GM18505 (cell line): ENCODE results near the gene HCK.
"Not testable (repeated sequence)": the region's sequence is repeated elsewhere in the genome, so short reads cannot be mapped to it uniquely, and the experiment has no call there.

Source experiments
- ATAC-seq: cut with Tn5 transposase; IDR thresholded peaks from one replicate; pipeline ENCODE4 v1.9.1; 2021; ENCODE audit not compliant: unreplicated experiment
- POLR2A ChIP-seq: IDR thresholded peaks from 4 replicates; pipeline ENCODE4 v1.6.1; 2011; ENCODE audit warnings: borderline replicate concordance; ENCODE audit not compliant: insufficient read depth, insufficient read length; ENCODE audit errors: extremely low read depth

The HCK gene

DNA sequence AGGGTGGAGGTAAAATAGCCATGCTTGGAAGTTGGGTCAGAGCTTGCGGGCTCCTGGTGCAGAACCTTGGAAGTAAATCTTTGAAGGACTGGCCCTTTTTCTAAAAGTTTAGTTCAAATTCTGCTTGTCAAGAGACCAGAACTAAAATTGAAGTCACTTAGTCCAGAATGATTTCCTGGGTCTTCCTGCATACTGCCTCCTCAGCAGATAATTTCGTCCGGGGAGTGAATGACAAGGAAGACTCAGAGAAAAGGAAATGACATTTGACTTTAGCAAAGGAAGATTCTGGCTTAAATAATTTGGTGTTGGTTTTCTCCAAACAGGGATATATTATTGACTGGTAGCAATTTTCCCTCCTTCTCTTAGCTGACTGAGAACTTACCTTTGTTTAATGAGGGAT lies 58.7 kb downstream of the HCK start:
- TF ChIP-seq POLR2A, result no peak
- no peak for ATAC-seq

GRCh38 chr20:32111156-32111686 lies 59.2 kb downstream of the HCK start:
- TF ChIP-seq POLR2A, result no peak
- no peak for ATAC-seq

- no peak for ATAC-seq
- no peak for TF ChIP-seq POLR2A
Observed at GRCh38 chr20:32111753-32112152, 59.7 kb downstream of the HCK start.

DNA sequence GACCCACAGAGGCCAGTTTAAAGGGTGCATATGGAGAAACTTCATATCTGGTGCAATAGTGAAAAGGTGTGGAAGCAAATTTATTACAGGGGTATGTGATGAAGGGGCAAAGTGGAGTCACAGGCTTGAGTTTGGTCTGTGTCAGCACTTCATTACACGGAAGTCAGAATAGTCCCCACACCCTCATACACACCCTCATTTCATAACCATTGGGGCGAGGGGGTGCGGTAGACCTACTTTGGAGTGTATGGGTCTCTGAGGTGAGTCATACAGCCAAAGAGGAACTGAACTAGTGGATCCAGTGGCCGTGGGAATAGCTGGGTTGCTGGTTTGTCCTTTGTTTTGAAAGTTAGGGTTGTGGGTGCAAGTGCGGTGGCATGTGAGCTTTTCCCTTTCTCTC lies 60.8 kb downstream of the HCK start:
- ATAC-seq, result no peak
- no peak for TF ChIP-seq POLR2A

- no peak for TF ChIP-seq POLR2A
- ATAC-seq, result no peak
Observed at GRCh38 chr20:32113591-32114260, 61.7 kb downstream of the HCK start.

DNA sequence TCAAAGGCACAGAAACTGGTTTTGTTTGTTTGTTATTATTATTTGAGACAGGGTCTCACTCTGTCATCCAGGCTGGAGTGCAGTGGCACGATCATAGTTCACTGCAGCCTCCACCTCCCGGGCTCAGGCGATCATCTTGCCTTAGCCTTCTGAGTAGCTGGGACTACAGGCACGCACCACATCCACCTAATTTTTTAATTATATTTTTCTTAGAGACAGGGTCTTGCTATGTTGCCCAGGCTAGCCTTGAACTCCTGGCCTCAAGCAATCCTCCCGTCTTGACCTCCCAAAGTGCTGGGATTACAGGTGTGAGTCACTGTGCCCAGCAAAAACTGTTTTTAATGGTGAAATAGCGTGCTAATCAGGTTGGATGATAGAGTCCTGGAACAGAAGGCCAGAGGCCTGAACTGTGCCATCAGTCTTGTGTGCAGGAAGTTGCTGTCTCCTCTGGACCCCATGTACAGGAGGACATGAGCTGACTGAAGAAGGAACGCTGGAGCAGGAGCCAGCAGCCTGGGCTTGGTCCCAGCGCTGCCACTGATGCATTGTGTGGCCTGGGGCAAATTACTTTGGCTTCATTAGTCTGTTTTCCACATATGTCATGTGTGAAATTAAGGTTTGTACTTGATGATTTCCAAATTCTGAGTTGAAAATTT lies 62.4 kb downstream of the HCK start:
- no peak for TF ChIP-seq POLR2A
- no peak for ATAC-seq

- ATAC-seq, result no peak
- TF ChIP-seq POLR2A, result no peak
Observed at GRCh38 chr20:32115211-32115767, 63.2 kb downstream of the HCK start.

DNA sequence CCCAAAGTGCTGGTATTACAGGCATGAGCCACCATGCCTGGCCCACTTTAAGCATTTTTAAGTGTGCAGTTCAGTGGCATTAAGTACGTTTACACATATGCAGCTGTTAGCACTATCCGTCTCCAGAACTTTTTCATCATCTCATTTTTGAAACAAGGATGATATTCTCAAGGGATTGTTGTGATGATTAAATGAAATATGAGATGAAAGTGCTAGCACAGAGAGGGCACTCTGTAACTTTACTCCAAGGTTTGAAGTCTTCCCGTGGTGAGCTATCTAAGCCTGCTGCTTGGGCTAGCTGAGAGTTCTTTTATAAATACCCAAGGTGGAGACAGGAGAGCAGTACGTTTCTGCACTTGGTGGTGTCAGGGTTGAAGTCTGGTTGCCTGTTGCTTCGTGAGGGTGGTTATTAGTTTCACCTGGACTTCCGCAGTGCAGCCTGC lies 64.1 kb downstream of the HCK start:
- no peak for TF ChIP-seq POLR2A
- no peak for ATAC-seq

- ATAC-seq, result not testable (repeated sequence)
Observed at GRCh38 chr20:32116796-32117195, 64.8 kb downstream of the HCK start.

- ATAC-seq, result not testable (repeated sequence)
Observed at GRCh38 chr20:32118427-32118826, 66.4 kb downstream of the HCK start.

- TF ChIP-seq POLR2A, result no peak
- no peak for ATAC-seq
Observed at GRCh38 chr20:32119734-32120133, 67.7 kb downstream of the HCK start.

GRCh38 chr20:32121908-32122307 lies 69.9 kb downstream of the HCK start:
- not testable (repeated sequence) for ATAC-seq

DNA sequence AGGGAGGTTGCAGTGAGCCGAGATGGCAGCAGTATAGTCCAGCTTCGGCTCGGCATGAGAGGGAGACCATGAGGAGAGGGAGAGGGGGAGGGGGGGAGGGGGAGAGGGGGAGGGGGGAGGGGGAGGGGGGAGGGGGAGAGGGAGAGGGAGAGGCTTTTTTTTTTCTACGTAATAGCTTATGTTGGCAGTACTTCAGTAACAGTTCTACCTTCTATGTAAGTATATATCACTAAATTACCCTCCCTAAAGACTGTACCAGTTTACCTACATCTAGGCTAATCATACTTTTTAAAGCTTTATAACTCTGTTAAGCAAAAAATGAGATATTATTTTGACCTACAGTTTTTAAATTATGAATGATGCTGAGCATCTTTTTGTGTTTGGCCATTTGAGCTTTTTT lies 71.0 kb downstream of the HCK start:
- ATAC-seq, result no peak
- no peak for TF ChIP-seq POLR2A

- ATAC-seq, result no peak
Observed at GRCh38 chr20:32124916-32125454, 72.9 kb downstream of the HCK start.

More at GRCh38 chr20:32124916-32125454, 72.9 kb downstream of the HCK start:
- TF ChIP-seq POLR2A, result no peak
